Esophagus muscularis mucosa (tissue), 4 donors: ENCODE data around the gene CENPVL3.

Experiments used
- CTCF ChIP-seq, 3 experiments: fragments of 200-600 bp in 2 of 3; fragments of 450-650 bp in 1 of 3; sonication (generic) in 2 of 3; IDR thresholded peaks; one replicate each; pipeline ENCODE4 v1.5.1; 2017 to 2019; ENCODE audit warnings: antibody characterized with exemption in 3 of 3, mild to moderate bottlenecking in 2 of 3, moderate library complexity in 1 of 3
- EP300 ChIP-seq: sonication (generic); formaldehyde crosslinking; IDR thresholded peaks from one replicate; pipeline ENCODE4 v1.6.1; 2017; ENCODE audit warnings: antibody characterized with exemption
- POLR2A ChIP-seq: fragments of 450-650 bp; IDR thresholded peaks from one replicate; pipeline ENCODE4 v1.6.1; 2017; ENCODE audit warnings: antibody characterized with exemption, moderate library complexity, mild to moderate bottlenecking, low read depth
- POLR2AphosphoS5 ChIP-seq, 2 donors: sonication (generic); formaldehyde crosslinking; IDR thresholded peaks; one replicate each; pipeline ENCODE4 v1.6.1; 2017; ENCODE audit warnings: antibody characterized with exemption in 2 of 2

DNA sequence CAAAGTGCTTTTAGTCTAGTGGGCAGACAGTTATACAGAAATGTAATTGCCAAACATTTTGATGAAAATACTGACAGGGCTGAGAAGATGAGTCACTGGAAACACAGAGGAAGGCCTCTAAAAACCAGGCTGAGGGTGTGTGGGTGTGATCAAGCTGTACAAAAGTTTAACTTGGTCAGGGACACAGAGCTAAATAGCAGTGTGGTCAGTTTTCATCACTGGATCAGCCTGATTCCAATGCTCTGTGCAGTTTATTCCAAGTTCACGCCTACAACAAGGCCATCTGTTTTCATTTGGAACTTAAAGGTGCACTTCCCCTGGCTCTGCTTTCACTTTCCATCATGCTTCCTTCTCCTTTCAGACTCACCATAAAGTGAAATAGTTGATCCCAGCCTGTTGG, 10.6 kb downstream of the CENPVL3 start:
- no peak for TF ChIP-seq CTCF (IDR thresholded peaks at IDR 0.05)
- no peak for TF ChIP-seq POLR2A
- no peak for TF ChIP-seq POLR2AphosphoS5 (IDR thresholded peaks at IDR 0.05)
- no peak for TF ChIP-seq EP300
